K562 (cell line): ENCODE results near the gene FANCG. TPM values are rescaled to one million over a fixed set of nuclear protein-coding genes. Genes with fewer than 3 reads are reported as not detected.

Experiments used
- BACH1 ChIP-seq: fragments of 200-800 bp; sonication (Bioruptor generic); IDR thresholded peaks from 2 replicates; pipeline ENCODE4 v1.6.1; 2016; ENCODE audit warnings: missing genetic modification characterization, missing compliant biosample characterization
- CHAMP1 ChIP-seq: fragments of 450-650 bp; IDR thresholded peaks from 2 replicates; pipeline ENCODE4 v1.6.1; 2016; ENCODE audit warnings: mild to moderate bottlenecking
- DEAF1 ChIP-seq: fragments of 450-650 bp; formaldehyde crosslinking; IDR thresholded peaks from 2 replicates; pipeline ENCODE4 v1.4.0; 2020; ENCODE audit warnings: mild to moderate bottlenecking, moderate library complexity
- EP400 ChIP-seq: fragments of 450-650 bp; IDR thresholded peaks from 2 replicates; pipeline ENCODE4 v1.6.1; 2017; ENCODE audit warnings: antibody characterized with exemption, mild to moderate bottlenecking, moderate library complexity
- FOXP1 ChIP-seq: sonication (generic); formaldehyde crosslinking; IDR thresholded peaks from 2 replicates; pipeline ENCODE4 v1.8.0; 2022; ENCODE audit warnings: mild to moderate bottlenecking, missing genetic modification reagents
- KLF10 ChIP-seq: fragments of 250-450 bp; sonication (Bioruptor Pico); IDR thresholded peaks from 2 replicates; pipeline ENCODE4 v1.6.1; 2021; ENCODE audit warnings: matching md5 sums
- KLF6 ChIP-seq: fragments of 250-450 bp; sonication (Bioruptor Pico); IDR thresholded peaks from 2 replicates; pipeline ENCODE4 v1.4.0; 2020; ENCODE audit warnings: mild to moderate bottlenecking, moderate library complexity, borderline replicate concordance
- MCM2 ChIP-seq: fragments of 450-650 bp; IDR thresholded peaks from 2 replicates; pipeline ENCODE4 v1.6.1; 2017; ENCODE audit warnings: low read depth, mild to moderate bottlenecking
- PHF20 ChIP-seq: fragments of 450-650 bp; IDR thresholded peaks from 2 replicates; pipeline ENCODE4 v1.6.1; 2018; ENCODE audit not compliant: partially characterized antibody
- POLR2H ChIP-seq: IDR thresholded peaks from 2 replicates; pipeline ENCODE4 v1.6.1; 2016; ENCODE audit warnings: missing genetic modification characterization, low read depth, mild to moderate bottlenecking, control low read depth, missing compliant biosample characterization, moderate library complexity
- PPARD ChIP-seq: fragments of 250-450 bp; sonication (Bioruptor Pico); IDR thresholded peaks from 2 replicates; pipeline ENCODE4 v1.8.0; 2022; ENCODE audit warnings: inconsistent platforms, mild to moderate bottlenecking, moderate library complexity
- SFPQ ChIP-seq: fragments of 200-400 bp; formaldehyde crosslinking; IDR thresholded peaks from 2 replicates; pipeline ENCODE4 v1.6.1; 2017; ENCODE audit warnings: mild to moderate bottlenecking, low read depth, low read length, moderate library complexity
- ZBTB2 ChIP-seq: fragments of 450-650 bp; IDR thresholded peaks from 2 replicates; pipeline ENCODE4 v1.6.1; 2016; ENCODE audit warnings: antibody characterized with exemption
- polyA plus RNA-seq, 8 experiments: library from polyadenylated mRNA; depleted of rRNA in 4 of 8; stranded (reverse) in 5 of 8; unstranded in 3 of 8; fragments of >200 nt; fragmentation: Nextera tagmentation in 2 of 8; fragmentation: Illumina TruSeq in 1 of 8; extraction: Ambion mirVana in 2 of 8; extraction: Trizol in 1 of 8; gene quantifications; 2 replicates each; pipeline versions ENCODE4 v1.2.1 to v1.2.3, GENCODE V29; 2011 to 2014; ENCODE audit warnings: inconsistent platforms in 1 of 8, missing spikeins in 1 of 8
- total RNA-seq, 7 experiments: library from RNA; depleted of rRNA in 6 of 7; stranded (reverse); fragments of >200 nt in 6 of 7; fragmentation: Illumina TruSeq in 2 of 7; extraction: Trizol in 2 of 7; gene quantifications; 2 replicates each; pipeline versions ENCODE4 v1.2.1 to v1.2.3, GENCODE V29; 2011 to 2021; ENCODE audit warnings: low replicate concordance in 1 of 7
- TF ChIP-seq, protein P1 (sequence below): sonication (generic); formaldehyde crosslinking; IDR thresholded peaks from 2 replicates; pipeline ENCODE4 v1.8.1; 2023; ENCODE audit warnings: mild to moderate bottlenecking, missing genetic modification reagents, moderate library complexity
- TF ChIP-seq, protein P2 (sequence below): IDR thresholded peaks from 2 replicates; pipeline ENCODE4 v1.6.1; 2016; ENCODE audit warnings: missing genetic modification characterization, missing compliant biosample characterization

The FANCG gene
- total and polyA plus RNA-seq, 9 of the 15 experiments (the other 6 are each of a cell fraction or from before 2014, with no cell fraction given) = 7.5 to 43.9 (median 31.0) TPM

GRCh38 chr9:35079426-35080341, at the start of gene FANCG (continued):
- TF ChIP-seq, protein P1, sequence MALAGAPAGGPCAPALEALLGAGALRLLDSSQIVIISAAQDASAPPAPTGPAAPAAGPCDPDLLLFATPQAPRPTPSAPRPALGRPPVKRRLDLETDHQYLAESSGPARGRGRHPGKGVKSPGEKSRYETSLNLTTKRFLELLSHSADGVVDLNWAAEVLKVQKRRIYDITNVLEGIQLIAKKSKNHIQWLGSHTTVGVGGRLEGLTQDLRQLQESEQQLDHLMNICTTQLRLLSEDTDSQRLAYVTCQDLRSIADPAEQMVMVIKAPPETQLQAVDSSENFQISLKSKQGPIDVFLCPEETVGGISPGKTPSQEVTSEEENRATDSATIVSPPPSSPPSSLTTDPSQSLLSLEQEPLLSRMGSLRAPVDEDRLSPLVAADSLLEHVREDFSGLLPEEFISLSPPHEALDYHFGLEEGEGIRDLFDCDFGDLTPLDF (CRISPR knock-in tag) = peak; percentile 56; the same call in 1 of the 2 replicates
- no peak for TF ChIP-seq BACH1
- TF ChIP-seq, protein P2, sequence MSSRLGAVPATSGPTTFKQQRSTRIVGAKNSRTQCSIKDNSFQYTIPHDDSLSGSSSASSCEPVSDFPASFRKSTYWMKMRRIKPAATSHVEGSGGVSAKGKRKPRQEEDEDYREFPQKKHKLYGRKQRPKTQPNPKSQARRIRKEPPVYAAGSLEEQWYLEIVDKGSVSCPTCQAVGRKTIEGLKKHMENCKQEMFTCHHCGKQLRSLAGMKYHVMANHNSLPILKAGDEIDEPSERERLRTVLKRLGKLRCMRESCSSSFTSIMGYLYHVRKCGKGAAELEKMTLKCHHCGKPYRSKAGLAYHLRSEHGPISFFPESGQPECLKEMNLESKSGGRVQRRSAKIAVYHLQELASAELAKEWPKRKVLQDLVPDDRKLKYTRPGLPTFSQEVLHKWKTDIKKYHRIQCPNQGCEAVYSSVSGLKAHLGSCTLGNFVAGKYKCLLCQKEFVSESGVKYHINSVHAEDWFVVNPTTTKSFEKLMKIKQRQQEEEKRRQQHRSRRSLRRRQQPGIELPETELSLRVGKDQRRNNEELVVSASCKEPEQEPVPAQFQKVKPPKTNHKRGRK (tag) = no peak
- peak; percentile 49; the same call in 1 of the 2 replicates for TF ChIP-seq POLR2H (tag)
- TF ChIP-seq MCM2 = no peak
- TF ChIP-seq PHF20 = no peak
- TF ChIP-seq KLF10 (CRISPR knock-in tag) = no peak
- TF ChIP-seq KLF6 = 0 out of 2 replicates have a peak, but pooled peaks have one; percentile 8
- TF ChIP-seq ZBTB2 = no peak
- TF ChIP-seq FOXP1 (CRISPR knock-in tag) = peak; percentile 42; the same call in 1 of the 2 replicates
- TF ChIP-seq EP400 = peak; percentile 87
- no peak for TF ChIP-seq DEAF1 (CRISPR knock-in tag)
- TF ChIP-seq SFPQ = no peak
- no peak for TF ChIP-seq PPARD (CRISPR knock-in tag)
- TF ChIP-seq CHAMP1 = no peak
